SH-SY5Y (cell line): ENCODE data around the gene CALHM3.

Experiments used
- GATA2 ChIP-seq: IDR thresholded peaks from 2 replicates; pipeline ENCODE4 v1.6.1; 2011; ENCODE audit warnings: mild to moderate bottlenecking, low read depth, low read length
- GATA3 ChIP-seq: IDR thresholded peaks from 2 replicates; pipeline ENCODE4 v1.6.1; 2011; ENCODE audit warnings: low read depth, mild to moderate bottlenecking, low read length, moderate library complexity

- TF ChIP-seq GATA3 (no peak), GATA2 (no peak)
These were observed 51.2 kb downstream of the CALHM3 start for GRCh38 chr10:103427866-103428265.
